Measurements from ENCODE around the gene CAB39. TPM values are rescaled to one million over a fixed set of nuclear protein-coding genes. Genes with fewer than 3 reads are reported as not detected.

The CAB39 gene
- total and polyA plus RNA-seq, 2 donors (not counting 1 experiment from before 2014, with no cell fraction given): 21.7 to 75.7 TPM

DNA sequence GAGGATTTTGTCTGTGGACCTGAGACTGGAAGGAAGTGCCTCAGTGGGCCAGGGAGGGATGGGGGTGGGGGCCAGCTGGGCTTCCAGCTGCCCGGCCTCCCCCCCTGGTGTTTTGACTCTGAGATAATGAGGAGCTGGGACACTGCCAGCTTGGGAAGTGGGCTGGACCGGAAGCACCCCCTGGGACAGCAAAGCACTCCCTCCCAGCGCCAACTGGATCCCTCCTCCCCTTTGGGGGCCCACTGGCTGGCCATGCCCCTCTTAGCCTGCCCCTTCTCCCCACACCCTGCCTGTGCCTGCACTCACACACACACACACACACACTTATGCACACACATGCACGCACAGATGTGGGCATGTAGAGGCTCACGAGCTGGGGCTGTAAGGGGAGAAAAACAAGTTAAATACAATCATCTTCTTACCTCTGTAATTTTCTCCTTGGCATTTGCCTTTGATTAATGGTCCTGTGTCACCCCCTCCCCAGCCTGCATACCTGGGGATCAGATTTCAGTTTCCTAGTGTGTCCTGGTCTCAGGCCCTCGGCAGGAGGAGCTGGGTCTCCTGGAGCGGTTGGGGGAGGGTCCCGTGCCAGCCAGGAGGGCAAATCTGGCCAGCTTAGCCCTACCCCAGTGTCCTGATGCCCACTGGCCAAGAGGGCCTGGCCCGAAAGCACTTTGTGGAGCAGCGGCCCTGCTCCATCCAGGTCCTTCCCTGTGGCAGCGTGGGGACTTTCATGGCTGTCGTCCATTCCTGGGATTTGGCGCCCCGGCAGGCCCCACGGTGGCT is 155.7 kb downstream of the CAB39 start:
- peaks cover 80 to 89% of the 10 kb centered on the region in 2 donors for H3K4me1 ChIP-seq (ENCODE audit: control insufficient read depth in 2 of 2, insufficient read depth in 2 of 2, low read length in 2 of 2)
- peaks cover 63% of the 10 kb centered on the region for H3K79me2 ChIP-seq (ENCODE audit: control insufficient read depth, insufficient read depth, low read length)
- CTCF ChIA-PET: interaction anchor here (3.3 to 5.5 kb wide), 2 partner anchors 20 to 45 kb away, joined by 10 to 40 read pairs; no protein-coding TSS in a partner anchor
- ATAC-seq (ENCODE audit: low read depth): no peak
- no peaks in the 10 kb centered on the region for H3K36me3 ChIP-seq (replicated peaks in 1 of 2; ENCODE audit: control extremely low read depth in 1 of 2, control insufficient read depth in 1 of 2, extremely low read depth in 1 of 2, insufficient read depth in 2 of 2, low read length in 1 of 2)
- peaks cover 5% of the 10 kb centered on the region for H4K20me1 ChIP-seq (ENCODE audit: control insufficient read depth, insufficient read depth, low read length, poor library complexity, severe bottlenecking)
- POLR2A ChIA-PET: no interaction called here
- H3K9ac ChIP-seq (ENCODE audit: low read length): no peak overlapping the region
- H3K4me2 ChIP-seq (replicated peaks; ENCODE audit: low read depth, low read length, poor library complexity, severe bottlenecking): peak overlapping the region; percentile 24
- H3K9me3 Mint-ChIP-seq (ENCODE audit: insufficient read depth): no peaks in the 10 kb centered on the region
- no peak overlapping the region for H3K27ac ChIP-seq (ENCODE audit: low read length in 2 of 2)
- H3K27me3 ChIP-seq (replicated peaks in 1 of 4; ENCODE audit: control extremely low read depth in 1 of 4, control insufficient read depth in 3 of 4, insufficient read depth in 4 of 4, low read length in 3 of 4): no peaks in the 10 kb centered on the region
- H2AFZ ChIP-seq (ENCODE audit: insufficient read depth, low read depth, low read length, poor library complexity, severe bottlenecking): no peak overlapping the region
- H3K4me3 ChIP-seq (ENCODE audit: control extremely low read depth in 1 of 5, extremely low read depth in 1 of 5, insufficient read depth in 1 of 5, low read depth in 2 of 5, low read length in 4 of 5): no peak overlapping the region
- H3K27ac Mint-ChIP-seq: peak overlapping the region; percentile 41
- H3K4me1 Mint-ChIP-seq: peaks cover 63% of the 10 kb centered on the region
- DNase-seq: no peak
- TF ChIP-seq EZH2 (IDR thresholded peaks at IDR 0.05; ENCODE audit: borderline replicate concordance, insufficient read depth, low read depth, low read length, poor library complexity, severe bottlenecking): no peak
- TF ChIP-seq, protein P1, sequence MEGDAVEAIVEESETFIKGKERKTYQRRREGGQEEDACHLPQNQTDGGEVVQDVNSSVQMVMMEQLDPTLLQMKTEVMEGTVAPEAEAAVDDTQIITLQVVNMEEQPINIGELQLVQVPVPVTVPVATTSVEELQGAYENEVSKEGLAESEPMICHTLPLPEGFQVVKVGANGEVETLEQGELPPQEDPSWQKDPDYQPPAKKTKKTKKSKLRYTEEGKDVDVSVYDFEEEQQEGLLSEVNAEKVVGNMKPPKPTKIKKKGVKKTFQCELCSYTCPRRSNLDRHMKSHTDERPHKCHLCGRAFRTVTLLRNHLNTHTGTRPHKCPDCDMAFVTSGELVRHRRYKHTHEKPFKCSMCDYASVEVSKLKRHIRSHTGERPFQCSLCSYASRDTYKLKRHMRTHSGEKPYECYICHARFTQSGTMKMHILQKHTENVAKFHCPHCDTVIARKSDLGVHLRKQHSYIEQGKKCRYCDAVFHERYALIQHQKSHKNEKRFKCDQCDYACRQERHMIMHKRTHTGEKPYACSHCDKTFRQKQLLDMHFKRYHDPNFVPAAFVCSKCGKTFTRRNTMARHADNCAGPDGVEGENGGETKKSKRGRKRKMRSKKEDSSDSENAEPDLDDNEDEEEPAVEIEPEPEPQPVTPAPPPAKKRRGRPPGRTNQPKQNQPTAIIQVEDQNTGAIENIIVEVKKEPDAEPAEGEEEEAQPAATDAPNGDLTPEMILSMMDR (IDR thresholded peaks at IDR 0.05): no peak
- intact Hi-C loops (cut with micrococcal nuclease): no loop called here
- no peak overlapping the region for H3K4me3 Mint-ChIP-seq
- no peaks in the 10 kb centered on the region for H3K27me3 Mint-ChIP-seq
- WGBS (ENCODE audit: insufficient coverage): 81% methylated on average over 11 of the region's 15 CpGs
- peaks cover 0 to 11% (median 0%) of the 10 kb centered on the region in 3 donors for H3K9me3 ChIP-seq (ENCODE audit: control extremely low read depth in 1 of 3, control insufficient read depth in 2 of 3, insufficient read depth in 1 of 3, low read length in 2 of 3)

Measured in B cell (primary cell).